ENCODE data around the gene TMCO6. TPM values are rescaled to one million over a fixed set of nuclear protein-coding genes. Genes with fewer than 3 reads are reported as not detected.

TMCO6 gene
- total and polyA plus RNA-seq, 2 of the 8 experiments (the other 6 are each of a cell fraction or from before 2014, with no cell fraction given) = 29.0 to 40.9 TPM

- Histone ChIP-seq H3K18ac (ENCODE audit: extremely low read depth, low read length) (no peak overlapping the region), H3K79me2 (ENCODE audit: control insufficient read depth in 1 of 2, insufficient read depth in 2 of 2, low read length in 2 of 2) (no peaks in the 10 kb centered on the region), H3K27ac (ENCODE audit: low read depth, low read length) (no peak overlapping the region), H3K27me3 (replicated peaks in 1 of 4; ENCODE audit: control insufficient read depth in 3 of 4, extremely low read depth in 1 of 4, insufficient read depth in 3 of 4, low read length in 3 of 4) (no peaks in the 10 kb centered on the region), H3K4me1 (replicated peaks in 1 of 4; ENCODE audit: control insufficient read depth in 3 of 4, insufficient read depth in 4 of 4, low read length in 3 of 4) (no peaks in the 10 kb centered on the region), H2BK12ac (ENCODE audit: low read depth, low read length) (no peak overlapping the region), H3K23ac (ENCODE audit: insufficient read length) (no peak overlapping the region), H3K4me3 (ENCODE audit: extremely low read depth in 1 of 4, insufficient read depth in 2 of 4, low read depth in 3 of 4, low read length in 4 of 4) (no peak overlapping the region), H2BK15ac (ENCODE audit: low read length) (no peak overlapping the region), H3K36me3 (ENCODE audit: control insufficient read depth in 2 of 4, insufficient read depth in 4 of 4, low read length in 3 of 4) (no peaks in the 10 kb centered on the region), H3K4ac (replicated peaks; ENCODE audit: insufficient read length, low read depth, low read length) (no peak overlapping the region), H4K5ac (ENCODE audit: insufficient read length, low read depth, low read length) (no peak overlapping the region), H3K9me3 (ENCODE audit: insufficient read depth in 2 of 2, low read depth in 1 of 2, low read length in 1 of 2) (no peaks in the 10 kb centered on the region), H3K79me1 (ENCODE audit: low read depth, low read length) (no peaks in the 10 kb centered on the region), H3K4me2 (ENCODE audit: insufficient read depth in 1 of 2, low read depth in 2 of 2, low read length in 2 of 2) (no peak overlapping the region), H3K23me2 (ENCODE audit: low read depth, low read length) (no peaks in the 10 kb centered on the region), H2AFZ (ENCODE audit: low read length) (no peak overlapping the region), H2BK20ac (ENCODE audit: low read length) (no peak overlapping the region), H2AK5ac (ENCODE audit: low read depth, low read length) (no peak overlapping the region), H4K20me1 (replicated peaks in 1 of 2; ENCODE audit: control insufficient read depth in 1 of 2, insufficient read depth in 2 of 2, low read length in 2 of 2) (no peaks in the 10 kb centered on the region), H3K9ac (replicated peaks in 1 of 4; ENCODE audit: extremely low read depth in 1 of 4, low read depth in 3 of 4, low read length in 3 of 4) (no peak overlapping the region), H2BK5ac (ENCODE audit: low read depth, low read length) (no peak overlapping the region), H3K56ac (replicated peaks; ENCODE audit: insufficient read length, low read depth, low read length) (no peak overlapping the region), H4K8ac (ENCODE audit: extremely low read depth, insufficient read depth, low read length) (no peak overlapping the region), H4K91ac (replicated peaks; ENCODE audit: insufficient read length, low read length) (no peak overlapping the region), H2BK120ac (replicated peaks; ENCODE audit: low read depth, low read length) (no peak overlapping the region), H3K14ac (ENCODE audit: insufficient read length) (no peak overlapping the region)
- ChIA-PET POLR2A (ENCODE audit: partially characterized antibody) (interaction anchor here (0.6 kb wide), 1 partner anchor 245 kb away, joined by 4 read pairs; no protein-coding TSS in a partner anchor), CTCF (ENCODE audit: partially characterized antibody) (interaction anchor here (1.3 kb wide), 1 partner anchor 10 kb away, joined by 3 read pairs; no protein-coding TSS in a partner anchor)
- FAIRE-seq = no peak
- no peak for DNase-seq (ENCODE audit: low read depth in 1 of 2, low spot score in 2 of 2)
- TF ChIP-seq CHD2 (IDR thresholded peaks at IDR 0.05; ENCODE audit: low read length) = no peak
- no peak for TF ChIP-seq PHF8 (conservative IDR thresholded peaks at IDR 0.05; ENCODE audit: low read depth, low read length)
- TF ChIP-seq USF2 (IDR thresholded peaks at IDR 0.05; ENCODE audit: low read length) = no peak
- no peak for TF ChIP-seq SP2 (IDR thresholded peaks at IDR 0.05; ENCODE audit: low read length)
- TF ChIP-seq MAFK (IDR thresholded peaks at IDR 0.05; ENCODE audit: low read depth, low read length) = no peak
- TF ChIP-seq BRCA1 (IDR thresholded peaks at IDR 0.05; ENCODE audit: low read depth, low read length) = no peak
- TF ChIP-seq RBBP5 (IDR thresholded peaks at IDR 0.05; ENCODE audit: borderline replicate concordance, low read depth, low read length) = no peak
- no peak for TF ChIP-seq KDM1A (IDR thresholded peaks at IDR 0.05; ENCODE audit: borderline replicate concordance, low read length)
- no peak for TF ChIP-seq RFX5 (IDR thresholded peaks at IDR 0.05; ENCODE audit: borderline replicate concordance, low read depth, low read length)
- no peak for TF ChIP-seq POLR2A (IDR thresholded peaks at IDR 0.05; ENCODE audit: control extremely low read depth in 1 of 2, low read depth in 2 of 2, low read length in 2 of 2)
- TF ChIP-seq EGR1 (IDR thresholded peaks at IDR 0.05; ENCODE audit: borderline replicate concordance, low read depth, low read length) = no peak
- no peak for TF ChIP-seq CREB1 (IDR thresholded peaks at IDR 0.05)
- TF ChIP-seq RXRA (IDR thresholded peaks at IDR 0.05; ENCODE audit: insufficient read depth, low read depth, low read length) = no peak
- no peak for TF ChIP-seq RNF2 (IDR thresholded peaks at IDR 0.05; ENCODE audit: borderline replicate concordance, low read depth, low read length, missing control alignments, poor library complexity, severe bottlenecking)
- no peak for TF ChIP-seq EZH2 (IDR thresholded peaks at IDR 0.05; ENCODE audit: low read depth, low read length, severe bottlenecking)
These were observed 39.2 kb upstream of the TMCO6 start for GRCh38 chr5:140600096-140600495.

Measured in H1 (cell line).